Measurements from ENCODE around the gene IL13RA2. TPM values are rescaled to one million over a fixed set of nuclear protein-coding genes. Genes with fewer than 3 reads are reported as not detected.

IL13RA2 gene
- total RNA-seq, 2 donors from 2014 or later = not detected

GRCh38 chrX:114964374-114964773 lies 53.0 kb downstream of the IL13RA2 start:
- H3K9me3 ChIP-seq (ENCODE audit: control insufficient read depth, low read length, poor library complexity, severe bottlenecking) = no peaks in the 10 kb centered on the region
- Mint-ChIP-seq H3K4me1 (no peaks in the 10 kb centered on the region), H3K4me3 (no peak overlapping the region), H3K36me3 (ENCODE audit: low read depth) (no peaks in the 10 kb centered on the region), H3K27ac (no peak overlapping the region), H3K27me3 (no peaks in the 10 kb centered on the region)
- DNase-seq (no peak), ATAC-seq (no peak)

- no peak for ATAC-seq
- no peak for DNase-seq
- H3K27me3 Mint-ChIP-seq = no peaks in the 10 kb centered on the region
- no peaks in the 10 kb centered on the region for H3K36me3 Mint-ChIP-seq (ENCODE audit: low read depth)
- H3K4me3 Mint-ChIP-seq = no peak overlapping the region
- no peaks in the 10 kb centered on the region for H3K9me3 ChIP-seq (ENCODE audit: control insufficient read depth, low read length, poor library complexity, severe bottlenecking)
- no peak overlapping the region for H3K27ac Mint-ChIP-seq
- no peaks in the 10 kb centered on the region for H3K4me1 Mint-ChIP-seq
These were observed 55.2 kb downstream of the IL13RA2 start for GRCh38 chrX:114962209-114962608.

- no peak for DNase-seq
- ATAC-seq = no peak
- Mint-ChIP-seq H3K27me3 (no peaks in the 10 kb centered on the region), H3K27ac (no peak overlapping the region), H3K4me3 (no peak overlapping the region), H3K4me1 (no peaks in the 10 kb centered on the region), H3K36me3 (ENCODE audit: low read depth) (no peaks in the 10 kb centered on the region)
- H3K9me3 ChIP-seq (ENCODE audit: control insufficient read depth, low read length, poor library complexity, severe bottlenecking) = no peaks in the 10 kb centered on the region
These were observed 57.7 kb downstream of the IL13RA2 start for GRCh38 chrX:114959729-114960128.

Other genes starting within 250 kb of the IL13RA2 start
- gene RBMXL3, start 171.8 kb upstream of the IL13RA2 start, total RNA-seq = not detected
- not detected for gene LRCH2, start 216.5 kb upstream of the IL13RA2 start, total RNA-seq

Measured in T-helper 17 cell (primary cell).